Islet of Langerhans (tissue), 1 donor: ENCODE measurements around the gene GRAMD1B.

ENCODE experiments used
- FAIRE-seq: peaks from one replicate; lab custom pipeline; 2011; peaks lifted over from hg19 to GRCh38; lab: Jason Lieb, UNC

Gene GRAMD1B

GRCh38 chr11:123477205-123477907 lies 47.3 kb downstream of the GRAMD1B start:
- FAIRE-seq, result no peak

GRCh38 chr11:123478352-123478987 lies 48.4 kb downstream of the GRAMD1B start:
- peak; percentile 95 for FAIRE-seq

DNA sequence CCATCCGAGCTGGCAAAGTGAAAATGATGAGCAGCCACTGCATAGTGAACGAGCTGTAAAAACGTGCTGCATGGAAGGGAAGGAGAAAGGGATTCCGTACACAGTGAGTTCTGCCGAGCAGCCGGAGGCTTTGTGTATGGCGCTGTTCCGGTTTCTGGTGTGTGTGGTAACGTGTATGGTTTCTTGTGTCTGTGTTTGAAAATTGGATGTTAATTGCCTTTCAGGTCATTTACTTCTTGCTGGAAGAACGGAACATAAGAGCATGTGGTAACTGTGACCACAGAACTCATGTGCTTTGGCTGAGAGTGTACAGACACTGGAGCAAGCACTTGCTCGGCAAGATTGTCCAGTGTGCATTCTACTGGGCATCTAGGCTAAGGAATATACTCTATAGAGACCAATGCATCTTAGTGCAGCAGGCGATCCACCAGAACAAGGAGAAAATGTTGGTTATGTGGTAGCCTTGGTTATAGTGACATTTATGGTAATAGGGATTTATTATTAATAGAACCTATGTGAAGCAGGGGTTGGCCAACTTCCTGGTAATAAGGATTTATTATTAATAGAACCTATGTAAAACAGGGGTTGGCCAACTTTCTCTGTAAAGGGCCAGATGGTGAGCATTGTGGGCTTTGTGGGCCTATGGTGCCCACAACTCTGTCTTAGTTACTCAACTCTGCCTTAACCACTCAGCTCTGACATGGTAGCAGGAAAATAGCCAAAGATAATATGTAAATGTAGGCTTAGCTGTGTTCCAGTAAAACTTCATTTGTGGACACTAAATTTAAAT lies 49.2 kb downstream of the GRAMD1B start:
- no peak for FAIRE-seq

- FAIRE-seq, result no peak
Measured at GRCh38 chr11:123480290-123480815, 50.3 kb downstream of the GRAMD1B start.

DNA sequence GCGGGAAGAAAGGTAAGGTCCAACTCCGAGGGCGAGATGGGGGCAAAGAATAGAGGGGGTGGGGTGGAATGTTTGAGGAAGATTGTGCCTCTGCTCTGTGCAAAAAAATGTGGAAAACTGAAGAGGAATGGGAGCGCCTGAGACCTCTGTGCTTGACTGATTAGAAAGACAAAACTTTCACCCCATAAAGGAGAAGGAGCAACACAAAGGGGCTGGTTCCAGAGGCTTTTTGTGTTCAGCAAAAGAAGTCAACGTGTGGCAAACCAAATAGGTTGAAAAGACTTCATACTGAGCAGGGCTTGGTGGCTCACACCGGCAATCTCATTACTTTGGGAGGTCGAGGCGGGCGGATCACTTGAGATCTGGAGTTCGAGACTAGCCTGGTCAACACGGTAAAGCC lies 50.8 kb downstream of the GRAMD1B start:
- no peak for FAIRE-seq

GRCh38 chr11:123481640-123482039 lies 51.6 kb downstream of the GRAMD1B start:
- FAIRE-seq, result no peak

DNA sequence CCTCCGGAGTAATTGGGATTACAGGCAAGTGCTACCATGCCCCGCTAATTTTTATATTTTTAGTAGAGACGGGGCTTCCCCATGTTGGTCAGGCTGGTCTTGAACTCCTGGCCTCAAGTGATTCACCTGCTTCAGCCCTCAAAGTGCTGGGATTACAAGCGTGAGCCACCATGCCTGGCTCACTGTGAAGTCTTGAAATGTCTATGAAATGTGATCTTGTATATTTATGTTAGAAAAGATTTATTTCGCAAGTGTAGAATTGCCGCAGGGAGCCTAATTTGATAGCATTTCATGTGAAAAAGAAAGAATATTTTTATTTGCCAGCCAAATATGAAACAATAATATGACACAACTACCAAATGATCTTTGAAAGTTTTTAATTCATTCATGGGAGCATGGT lies 52.1 kb downstream of the GRAMD1B start:
- FAIRE-seq, result no peak

- FAIRE-seq, result no peak
Measured at GRCh38 chr11:123483058-123483457, 53.0 kb downstream of the GRAMD1B start.

GRCh38 chr11:123483466-123483865 lies 53.4 kb downstream of the GRAMD1B start:
- FAIRE-seq, result no peak

DNA sequence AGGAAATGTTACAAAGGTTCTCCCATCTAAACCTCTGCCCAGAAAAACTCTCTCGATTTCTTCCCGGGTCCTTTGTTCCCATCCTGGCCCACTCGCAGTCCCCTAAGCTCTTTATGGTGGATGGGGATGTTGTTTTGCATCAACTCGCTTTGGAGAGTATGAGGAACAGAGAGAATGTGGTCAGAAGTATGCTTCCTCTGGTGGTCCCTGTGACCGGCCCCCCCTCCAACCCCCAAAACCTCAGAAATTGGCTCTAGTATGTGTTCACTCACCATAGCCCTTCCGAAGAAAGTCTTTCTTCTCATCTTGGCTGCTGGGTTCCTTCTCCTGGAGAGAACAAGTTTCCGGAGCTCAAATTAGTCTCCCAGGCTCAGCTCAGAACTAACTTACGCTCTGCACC lies 54.4 kb downstream of the GRAMD1B start:
- no peak for FAIRE-seq

DNA sequence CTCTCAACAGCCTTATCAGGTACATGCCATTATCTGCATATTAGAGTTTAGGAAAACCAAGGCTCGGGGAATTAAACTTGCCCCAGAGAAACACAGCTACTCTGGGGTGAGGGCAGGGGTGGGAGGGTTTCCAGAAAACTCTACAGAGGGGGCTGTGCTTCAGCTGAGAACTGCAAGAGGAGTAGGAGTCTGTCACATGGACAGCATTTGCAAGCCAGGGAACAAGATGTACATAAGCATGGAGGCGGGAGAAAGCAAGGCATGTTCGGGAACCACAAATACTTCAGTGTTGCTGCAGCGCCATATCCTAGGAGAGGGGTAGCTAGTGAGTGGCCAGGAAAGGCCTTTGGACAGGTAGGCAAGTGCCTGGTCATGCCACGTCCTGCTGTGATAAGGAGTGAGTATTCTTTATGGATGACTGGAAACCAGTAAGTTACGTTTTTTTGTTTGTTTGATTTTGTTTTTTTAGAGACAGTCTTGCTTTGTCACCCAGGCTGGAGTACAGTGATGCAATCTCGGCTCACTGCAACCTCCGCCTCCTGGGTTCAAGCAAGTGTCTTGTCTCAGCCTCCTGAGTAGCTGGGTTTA lies 57.2 kb downstream of the GRAMD1B start:
- FAIRE-seq, result no peak

GRCh38 chr11:123490527-123490926 lies 60.5 kb downstream of the GRAMD1B start:
- no peak for FAIRE-seq

- FAIRE-seq, result no peak
Measured at GRCh38 chr11:123491241-123491640, 61.2 kb downstream of the GRAMD1B start.

GRCh38 chr11:123493349-123494063 lies 63.4 kb downstream of the GRAMD1B start:
- no peak for FAIRE-seq

- FAIRE-seq, result no peak
Measured at GRCh38 chr11:123494195-123495050, 64.4 kb downstream of the GRAMD1B start.

DNA sequence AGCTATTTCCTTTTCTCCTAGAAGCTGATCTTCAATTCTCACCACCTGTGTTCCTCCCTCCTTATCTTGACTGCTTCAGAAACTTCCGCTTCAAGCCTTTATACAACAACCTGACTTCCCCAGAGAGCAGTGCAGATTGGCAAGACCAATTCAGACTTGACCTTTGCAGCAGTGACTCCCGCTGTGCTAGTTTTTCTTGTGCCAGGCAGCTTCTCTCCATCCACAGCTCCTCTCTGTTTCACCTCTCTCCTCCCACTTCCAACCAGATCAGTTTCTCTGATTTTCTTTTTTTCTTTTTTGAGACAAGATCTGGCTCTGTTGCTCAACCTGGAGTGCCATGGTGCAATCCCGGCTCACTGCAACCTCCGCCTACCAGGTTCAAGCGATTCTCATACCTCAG lies 74.3 kb downstream of the GRAMD1B start:
- no peak for FAIRE-seq

- FAIRE-seq, result no peak
Measured at GRCh38 chr11:123505546-123506299, 75.7 kb downstream of the GRAMD1B start.

- FAIRE-seq, result no peak
Measured at GRCh38 chr11:123507043-123507442, 77.0 kb downstream of the GRAMD1B start.

GRCh38 chr11:123509737-123510578 lies 79.9 kb downstream of the GRAMD1B start:
- FAIRE-seq, result no peak
